Endothelial cell (in vitro differentiated cells): ENCODE data around the gene OR6Y1. TPM values are rescaled to one million over a fixed set of nuclear protein-coding genes. Genes with fewer than 3 reads are reported as not detected.

ENCODE experiments used
- DNase-seq: peaks from one replicate; pipeline ENCODE4 v3.0.0; 2021; ENCODE audit warnings: low spot score
- H3K27ac Mint-ChIP-seq: one replicate; pipeline ENCODE4 v1.8.0; 2021; ENCODE audit warnings: mixed read lengths, inconsistent platforms; ENCODE audit not compliant: unreplicated experiment
- H3K27me3 Mint-ChIP-seq: one replicate; pipeline ENCODE4 v1.8.0; 2021; ENCODE audit warnings: mild to moderate bottlenecking, moderate library complexity, mixed read lengths, inconsistent platforms; ENCODE audit not compliant: unreplicated experiment
- H3K36me3 Mint-ChIP-seq: one replicate; pipeline ENCODE4 v1.8.0; 2021; ENCODE audit warnings: mild to moderate bottlenecking, low read depth, mixed read lengths, inconsistent platforms; ENCODE audit not compliant: unreplicated experiment
- H3K4me1 Mint-ChIP-seq: one replicate; pipeline ENCODE4 v1.8.0; 2021; ENCODE audit warnings: mild to moderate bottlenecking, mixed read lengths, inconsistent platforms; ENCODE audit not compliant: unreplicated experiment
- H3K4me3 Mint-ChIP-seq: one replicate; pipeline ENCODE4 v1.8.0; 2021; ENCODE audit warnings: mild to moderate bottlenecking, mixed read lengths, inconsistent platforms; ENCODE audit not compliant: unreplicated experiment
- H3K9me3 Mint-ChIP-seq: one replicate; pipeline ENCODE4 v1.8.0; 2021; ENCODE audit warnings: mixed read lengths, inconsistent platforms; ENCODE audit not compliant: unreplicated experiment
- long read RNA-seq: library from polyadenylated mRNA; unstranded; transcript quantifications from one replicate; pipeline ENCODE4 v2.0.0, GENCODE V29; 2020; ENCODE audit not compliant: unreplicated experiment
- total RNA-seq: library from RNA; stranded (reverse); fragmentation: NEBNext Ultra II Directional; extraction: Animal tissue kit (Norgen Biotek cat#: 25700); gene quantifications from one replicate; pipeline ENCODE4 v1.2.1, GENCODE V29; 2021; ENCODE audit not compliant: unreplicated experiment
- TF ChIP-seq, protein P1 (sequence below): fragments of 200-600 bp; sonication (generic); IDR thresholded peaks from one replicate; pipeline ENCODE4 v1.5.0; 2021; ENCODE audit warnings: antibody characterized with exemption; ENCODE audit not compliant: unreplicated experiment

OR6Y1 gene, protein sequence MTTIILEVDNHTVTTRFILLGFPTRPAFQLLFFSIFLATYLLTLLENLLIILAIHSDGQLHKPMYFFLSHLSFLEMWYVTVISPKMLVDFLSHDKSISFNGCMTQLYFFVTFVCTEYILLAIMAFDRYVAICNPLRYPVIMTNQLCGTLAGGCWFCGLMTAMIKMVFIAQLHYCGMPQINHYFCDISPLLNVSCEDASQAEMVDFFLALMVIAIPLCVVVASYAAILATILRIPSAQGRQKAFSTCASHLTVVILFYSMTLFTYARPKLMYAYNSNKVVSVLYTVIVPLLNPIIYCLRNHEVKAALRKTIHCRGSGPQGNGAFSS
- total RNA-seq: not detected
- long read RNA-seq: 0 reads

- Mint-ChIP-seq H3K4me3 (no peak within 1 kb of the TSS), H3K27ac (no peak within 1 kb of the TSS), H3K9me3 (no peaks in the 10 kb centered on the region), H3K27me3 (no peaks in the 10 kb centered on the region), H3K36me3 (no peaks in the 10 kb centered on the region), H3K4me1 (no peaks in the 10 kb centered on the region)
- TF ChIP-seq, protein P1, sequence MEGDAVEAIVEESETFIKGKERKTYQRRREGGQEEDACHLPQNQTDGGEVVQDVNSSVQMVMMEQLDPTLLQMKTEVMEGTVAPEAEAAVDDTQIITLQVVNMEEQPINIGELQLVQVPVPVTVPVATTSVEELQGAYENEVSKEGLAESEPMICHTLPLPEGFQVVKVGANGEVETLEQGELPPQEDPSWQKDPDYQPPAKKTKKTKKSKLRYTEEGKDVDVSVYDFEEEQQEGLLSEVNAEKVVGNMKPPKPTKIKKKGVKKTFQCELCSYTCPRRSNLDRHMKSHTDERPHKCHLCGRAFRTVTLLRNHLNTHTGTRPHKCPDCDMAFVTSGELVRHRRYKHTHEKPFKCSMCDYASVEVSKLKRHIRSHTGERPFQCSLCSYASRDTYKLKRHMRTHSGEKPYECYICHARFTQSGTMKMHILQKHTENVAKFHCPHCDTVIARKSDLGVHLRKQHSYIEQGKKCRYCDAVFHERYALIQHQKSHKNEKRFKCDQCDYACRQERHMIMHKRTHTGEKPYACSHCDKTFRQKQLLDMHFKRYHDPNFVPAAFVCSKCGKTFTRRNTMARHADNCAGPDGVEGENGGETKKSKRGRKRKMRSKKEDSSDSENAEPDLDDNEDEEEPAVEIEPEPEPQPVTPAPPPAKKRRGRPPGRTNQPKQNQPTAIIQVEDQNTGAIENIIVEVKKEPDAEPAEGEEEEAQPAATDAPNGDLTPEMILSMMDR: no peak
- no peak for DNase-seq
Observed at GRCh38 chr1:158554352-158554751, at the start of gene OR6Y1. TSS of gene OR6Y1 (minus strand) at chr1:158554405. CDS start at chr1:158548105, 6,300 bp downstream.

GRCh38 chr1:158600735-158601134 lies 46.5 kb upstream of the OR6Y1 start:
- Mint-ChIP-seq H3K27ac (no peak overlapping the region), H3K36me3 (peaks cover 7% of the 10 kb centered on the region), H3K4me1 (no peaks in the 10 kb centered on the region), H3K27me3 (peaks cover 1% of the 10 kb centered on the region), H3K9me3 (peaks cover 6% of the 10 kb centered on the region), H3K4me3 (no peak overlapping the region)
- TF ChIP-seq, protein P1: no peak
- no peak for DNase-seq

GRCh38 chr1:158586942-158587341 lies 32.7 kb upstream of the OR6Y1 start:
- Mint-ChIP-seq H3K36me3 (peaks cover 3% of the 10 kb centered on the region), H3K9me3 (no peaks in the 10 kb centered on the region), H3K4me1 (peaks cover 4% of the 10 kb centered on the region), H3K4me3 (no peak overlapping the region), H3K27ac (no peak overlapping the region), H3K27me3 (no peaks in the 10 kb centered on the region)
- no peak for DNase-seq
- TF ChIP-seq, protein P1: no peak

DNA sequence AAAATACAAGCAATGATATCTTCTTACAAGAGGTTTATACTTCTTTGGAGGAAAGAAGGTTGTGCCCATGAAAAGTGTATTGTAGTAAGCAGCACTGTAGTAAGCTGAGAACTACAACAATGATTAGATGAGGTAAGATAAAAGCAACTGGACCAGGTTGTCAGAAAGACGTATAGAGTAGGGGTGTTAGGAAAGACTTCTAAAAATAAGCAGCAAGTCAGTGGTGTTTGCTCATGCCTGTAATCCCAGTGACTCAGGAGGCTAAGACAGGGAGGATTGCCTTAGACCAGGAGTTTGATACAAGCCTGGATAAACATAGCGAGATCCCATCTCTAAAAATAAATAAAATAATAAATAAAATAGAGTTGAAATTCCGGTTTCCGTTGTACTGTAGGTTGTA lies 29.8 kb upstream of the OR6Y1 start:
- TF ChIP-seq, protein P1: no peak
- H3K36me3 Mint-ChIP-seq: peaks cover 3% of the 10 kb centered on the region
- H3K4me1 Mint-ChIP-seq: peaks cover 4% of the 10 kb centered on the region
- no peak overlapping the region for H3K27ac Mint-ChIP-seq
- H3K27me3 Mint-ChIP-seq: no peaks in the 10 kb centered on the region
- no peak overlapping the region for H3K4me3 Mint-ChIP-seq
- H3K9me3 Mint-ChIP-seq: no peaks in the 10 kb centered on the region
- DNase-seq: no peak

DNA sequence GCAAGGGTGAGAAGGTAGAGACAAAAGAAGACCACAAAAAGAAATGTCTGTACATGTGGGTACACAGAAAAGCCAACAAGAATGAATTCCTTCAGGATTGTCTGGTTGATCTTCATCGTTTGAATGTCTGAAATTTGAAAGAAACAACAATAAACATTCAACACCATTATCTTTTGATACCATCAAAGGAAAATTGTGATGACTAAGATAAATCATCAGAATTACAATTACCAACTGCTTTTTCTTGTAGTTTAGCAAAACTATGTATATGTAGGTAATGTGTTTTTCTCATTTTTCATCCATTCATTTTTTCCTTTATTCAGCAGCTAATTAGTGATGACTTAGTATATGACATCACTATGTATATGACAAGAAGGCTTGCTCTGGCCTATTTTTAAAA lies 25.5 kb upstream of the OR6Y1 start, which contains the start of gene OR10X1:
Gene OR10X1 (minus strand): TSS at position 167 of the 400 bp plus-strand sequence. CDS start 0 bp downstream, at position 167.
- no peaks in the 10 kb centered on the region for H3K9me3 Mint-ChIP-seq
- H3K36me3 Mint-ChIP-seq: no peaks in the 10 kb centered on the region
- no peak for DNase-seq
- TF ChIP-seq, protein P1: no peak
- H3K27ac Mint-ChIP-seq: no peak within 1 kb of the TSS
- no peaks in the 10 kb centered on the region for H3K27me3 Mint-ChIP-seq
- peaks cover 4% of the 10 kb centered on the region for H3K4me1 Mint-ChIP-seq
- no peak within 1 kb of the TSS for H3K4me3 Mint-ChIP-seq
